ENCODE data around the gene RBM33. TPM values are rescaled to one million over a fixed set of nuclear protein-coding genes. Genes with fewer than 3 reads are reported as not detected.

The RBM33 gene
- total and polyA plus RNA-seq, 2 of the 8 experiments (the other 6 are each of a cell fraction or from before 2014, with no cell fraction given) = 16.5 to 64.6 TPM

GRCh38 chr7:155663937-155664336, 19.5 kb downstream of the RBM33 start (continued):
- TF ChIP-seq RFX5 (IDR thresholded peaks at IDR 0.05; ENCODE audit: borderline replicate concordance, low read depth, low read length) = no peak
